CD4-positive, alpha-beta memory T cell (primary cell): Measurements from ENCODE around the gene RNF123. TPM values are rescaled to one million over a fixed set of nuclear protein-coding genes. Genes with fewer than 3 reads are reported as not detected.

Source experiments
- CTCF ChIA-PET: fragments of 350-600 bp; sonication (Branson Sonifier 250); formaldehyde crosslinking; loops from one replicate; lab custom pipeline; 2021; ENCODE audit warnings: inconsistent platforms; ENCODE audit not compliant: partially characterized antibody; lab: Charles Lee
- POLR2A ChIA-PET: fragments of 350-600 bp; sonication (Branson Sonifier 250); formaldehyde crosslinking; loops from one replicate; lab custom pipeline; 2021; ENCODE audit not compliant: partially characterized antibody; lab: Charles Lee
- DNase-seq, 5 donors: peaks; one replicate each; pipeline versions ENCODE4 v3.0.0 to v3.0.0-alpha.2; 2020 to 2022; ENCODE audit warnings: mixed read lengths in 1 of 5
- H3K27ac ChIP-seq: one replicate; pipeline ENCODE4 v1.7.0; 2013; ENCODE audit warnings: low read depth, low read length
- H3K27me3 ChIP-seq: 2 replicates; pipeline ENCODE4 v1.7.0; 2013; ENCODE audit warnings: mild to moderate bottlenecking, low read length, moderate library complexity; ENCODE audit not compliant: insufficient read depth
- H3K36me3 ChIP-seq: 2 replicates; pipeline ENCODE4 v1.7.0; 2013; ENCODE audit warnings: mild to moderate bottlenecking, low read length, moderate library complexity; ENCODE audit not compliant: insufficient read depth
- H3K4me1 ChIP-seq: 2 replicates; pipeline ENCODE4 v1.7.0; 2013; ENCODE audit warnings: mild to moderate bottlenecking, low read length, moderate library complexity; ENCODE audit not compliant: insufficient read depth
- H3K4me3 ChIP-seq, 2 donors: one replicate each; pipeline ENCODE4 v1.7.0; 2013; ENCODE audit warnings: low read length in 2 of 2, mild to moderate bottlenecking in 1 of 2
- H3K9me3 ChIP-seq, 2 donors: one replicate each; pipeline ENCODE4 v1.7.0; 2013; ENCODE audit warnings: low read length in 2 of 2, control low read depth in 1 of 2; ENCODE audit not compliant: control insufficient read depth in 1 of 2
- H3K27ac Mint-ChIP-seq, 7 donors: one replicate each; pipeline ENCODE4 v1.8.0; 2020 to 2021; ENCODE audit warnings: mixed read lengths in 7 of 7, mild to moderate bottlenecking in 6 of 7, inconsistent platforms in 3 of 7, moderate library complexity in 3 of 7
- H3K27me3 Mint-ChIP-seq, 2 donors: one replicate each; pipeline ENCODE4 v1.8.0; 2020 to 2021; ENCODE audit warnings: mixed read lengths in 2 of 2
- H3K36me3 Mint-ChIP-seq, 2 donors: one replicate each; pipeline ENCODE4 v1.8.0; 2020 to 2021; ENCODE audit warnings: mixed read lengths in 2 of 2, inconsistent platforms in 1 of 2, mild to moderate bottlenecking in 1 of 2
- H3K4me1 Mint-ChIP-seq, 4 donors: one replicate each; pipeline ENCODE4 v1.8.0; 2020 to 2021; ENCODE audit warnings: mixed read lengths in 4 of 4, mild to moderate bottlenecking in 1 of 4
- H3K4me3 Mint-ChIP-seq, 8 donors: one replicate each; pipeline ENCODE4 v1.8.0; 2020 to 2021; ENCODE audit warnings: mixed read lengths in 8 of 8, mild to moderate bottlenecking in 7 of 8, moderate library complexity in 6 of 8, inconsistent platforms in 3 of 8
- H3K9me3 Mint-ChIP-seq, 8 donors: one replicate each; pipeline ENCODE4 v1.8.0; 2020 to 2021; ENCODE audit warnings: mixed read lengths in 8 of 8, mild to moderate bottlenecking in 5 of 8, inconsistent platforms in 3 of 8, moderate library complexity in 1 of 8
- intact Hi-C: fragments of 100-400 bp; cut with micrococcal nuclease; formaldehyde crosslinking; loops from one replicate; pipeline ENCODE4 v1.15.1; 2023
- polyA plus RNA-seq, 2 donors: library from polyadenylated mRNA; unstranded; fragments of 300-500 nt; fragmentation: Illumina TruSeq; gene quantifications; one replicate each; pipeline ENCODE4 v1.2.3, GENCODE V29; 2021
- total RNA-seq, 2 experiments: library from RNA; stranded (reverse); gene quantifications; one replicate each; pipeline ENCODE4 v1.2.3, GENCODE V29; 2021

RNF123 gene
- total and polyA plus RNA-seq, 4 experiments from 2014 or later: 3.1 to 74.7 (median 47.4) TPM

GRCh38 chr3:49673121-49673714 lies 16.1 kb upstream of the RNF123 start:
- Mint-ChIP-seq H3K27ac (peak overlapping the region; percentile 97 to 99 (median 98)), H3K27me3 (no peaks in the 10 kb centered on the region), H3K4me3 (peak overlapping the region; percentile 90 to 99 (median 94)), H3K9me3 (no peaks in the 10 kb centered on the region), H3K36me3 (peaks cover 22 to 32% of the 10 kb centered on the region in 2 donors), H3K4me1 (peaks cover 19 to 48% (median 34%) of the 10 kb centered on the region in 4 donors)
- Histone ChIP-seq H3K4me1 (peaks cover 32% of the 10 kb centered on the region), H3K4me3 (peak overlapping the region; percentile 28 to 75), H3K9me3 (no peaks in the 10 kb centered on the region), H3K27me3 (no peaks in the 10 kb centered on the region), H3K36me3 (peaks cover 25% of the 10 kb centered on the region), H3K27ac (peak overlapping the region; percentile 77)
- intact Hi-C loops: loop anchor here (5.0 to 10.0 kb wide), 3 partner anchors 258 to 331 kb away; partner anchors contain the start of genes RBM6, RHOA, TCTA and USP4
- DNase-seq: no peak
- POLR2A ChIA-PET: interaction anchor here (0.8 to 4.0 kb wide), 4 partner anchors 16 to 333 kb away, joined by 3 to 85 read pairs (median 4); partner anchors contain the start of genes DAG1, MST1 and USP4
- CTCF ChIA-PET: interaction anchor here (0.6 to 5.3 kb wide), 8 partner anchors 13 to 571 kb away, joined by 3 to 319 read pairs (median 5); partner anchors contain the start of gene BSN

- Histone ChIP-seq H3K4me1 (peaks cover 32% of the 10 kb centered on the region), H3K36me3 (peaks cover 32% of the 10 kb centered on the region), H3K4me3 (peak within 1 kb of the TSS; percentile 48 to 75), H3K27ac (peak within 1 kb of the TSS; percentile 77), H3K9me3 (no peaks in the 10 kb centered on the region), H3K27me3 (no peaks in the 10 kb centered on the region)
- peaks cover 20 to 50% (median 34%) of the 10 kb centered on the region in 4 donors for H3K4me1 Mint-ChIP-seq
- peak; percentile 98 to 99 (median 98) for DNase-seq
- POLR2A ChIA-PET: interaction anchor here (0.8 to 4.0 kb wide), 4 partner anchors 15 to 334 kb away, joined by 3 to 85 read pairs (median 4); partner anchors contain the start of genes DAG1, MST1 and USP4
- intact Hi-C loops: loop anchor here (1.0 to 10.0 kb wide), 6 partner anchors 15 to 332 kb away; partner anchors contain the start of genes DAG1, GMPPB, MST1 and RBM6
- peaks cover 24 to 36% of the 10 kb centered on the region in 2 donors for H3K36me3 Mint-ChIP-seq
- H3K27ac Mint-ChIP-seq: peak within 1 kb of the TSS; percentile 97 to 99 (median 98)
- H3K27me3 Mint-ChIP-seq: no peaks in the 10 kb centered on the region
- peak within 1 kb of the TSS; percentile 90 to 99 (median 94) for H3K4me3 Mint-ChIP-seq
- CTCF ChIA-PET: interaction anchor here (0.8 to 5.3 kb wide), 4 partner anchors 13 to 220 kb away, joined by 3 to 319 read pairs (median 5); no protein-coding TSS in a partner anchor
- no peaks in the 10 kb centered on the region for H3K9me3 Mint-ChIP-seq
Measured at GRCh38 chr3:49673715-49674496, 15.5 kb upstream of the RNF123 start, which contains the start of gene APEH. TSS of gene APEH (plus strand) at chr3:49674351. CDS start at chr3:49674402, 51 bp downstream.

DNA sequence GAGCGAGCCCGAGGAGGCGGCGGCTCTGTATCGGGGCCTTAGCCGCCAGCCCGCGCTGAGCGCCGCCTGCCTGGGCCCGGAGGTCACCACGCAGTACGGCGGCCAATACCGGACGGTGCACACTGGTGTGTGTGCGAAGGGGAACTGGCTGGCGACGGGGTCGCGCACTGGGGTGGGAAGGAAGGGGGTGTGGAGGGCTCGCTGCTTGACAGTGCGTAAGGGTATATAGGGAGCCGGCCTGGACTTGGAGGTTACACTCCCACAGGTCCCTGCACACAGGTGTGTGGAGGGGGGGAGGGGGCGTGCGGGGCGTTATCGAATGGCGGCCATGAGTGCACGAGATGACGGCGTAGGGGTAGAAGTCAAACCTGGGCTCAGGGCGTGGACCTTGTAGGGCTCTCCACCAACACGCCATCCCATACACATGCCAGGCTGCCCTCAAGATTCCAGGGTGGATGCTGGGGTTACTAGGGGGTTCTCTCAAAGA lies 14.8 kb upstream of the RNF123 start:
- H3K4me3 Mint-ChIP-seq: peak overlapping the region; percentile 90 to 99 (median 94)
- peaks cover 32% of the 10 kb centered on the region for H3K4me1 ChIP-seq

DNA sequence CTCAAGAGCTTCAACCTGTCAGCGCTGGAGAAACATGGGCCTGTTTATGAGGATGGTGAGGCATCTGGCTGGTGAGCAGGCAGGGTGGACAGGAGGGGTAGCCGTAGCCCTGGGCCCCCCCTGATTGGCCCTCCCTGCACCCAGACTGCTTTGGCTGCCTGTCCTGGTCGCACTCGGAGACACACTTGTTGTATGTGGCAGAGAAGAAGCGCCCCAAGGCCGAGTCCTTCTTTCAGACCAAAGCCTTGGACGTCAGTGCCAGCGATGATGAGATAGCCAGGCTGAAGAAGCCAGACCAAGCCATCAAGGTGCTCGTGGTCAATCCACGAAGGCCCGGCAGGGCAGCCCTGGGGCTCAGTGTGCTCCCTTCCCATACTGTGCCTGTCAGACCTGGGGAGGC lies 13.4 kb upstream of the RNF123 start:
- H3K4me1 ChIP-seq: peaks cover 32% of the 10 kb centered on the region
- Mint-ChIP-seq H3K4me1 (peaks cover 24 to 50% (median 38%) of the 10 kb centered on the region in 4 donors), H3K36me3 (peaks cover 36 to 53% of the 10 kb centered on the region in 2 donors), H3K4me3 (peak overlapping the region in 5 of 8 donors; percentile 34 to 43 (median 38)), H3K9me3 (no peaks in the 10 kb centered on the region), H3K27me3 (no peaks in the 10 kb centered on the region), H3K27ac (peak overlapping the region in 1 of 7 donors; percentile 98)
- peaks cover 51% of the 10 kb centered on the region for H3K36me3 ChIP-seq
- no peaks in the 10 kb centered on the region for H3K9me3 ChIP-seq
- DNase-seq: no peak
- intact Hi-C loops: loop anchor here (10.0 kb wide), 1 partner anchor 261 kb away; the partner anchor contains the start of genes RHOA and TCTA
- H3K27me3 ChIP-seq: no peaks in the 10 kb centered on the region
- H3K27ac ChIP-seq: no peak overlapping the region
- ChIA-PET CTCF (interaction anchor here (2.9 kb wide), 1 partner anchor 136 kb away, joined by 15 read pairs; no protein-coding TSS in a partner anchor), POLR2A (interaction anchor here (1.2 kb wide), 1 partner anchor 582 kb away, joined by 3 read pairs; the partner anchor contains the start of gene QRICH1)
- H3K4me3 ChIP-seq: no peak overlapping the region

More for the DNA sequence above, 14.8 kb upstream of the RNF123 start:
- Mint-ChIP-seq H3K36me3 (peaks cover 25 to 39% of the 10 kb centered on the region in 2 donors), H3K27me3 (no peaks in the 10 kb centered on the region), H3K4me1 (peaks cover 20 to 50% (median 34%) of the 10 kb centered on the region in 4 donors), H3K9me3 (no peaks in the 10 kb centered on the region), H3K27ac (peak overlapping the region; percentile 29 to 99 (median 89))
- CTCF ChIA-PET: interaction anchor here (2.9 kb wide), 1 partner anchor 134 kb away, joined by 15 read pairs; no protein-coding TSS in a partner anchor
- intact Hi-C loops: loop anchor here (1.0 to 10.0 kb wide), 6 partner anchors 15 to 332 kb away; partner anchors contain the start of genes DAG1, GMPPB, MST1 and RBM6
- peak in 1 of 5 donors; percentile 58 for DNase-seq
- POLR2A ChIA-PET: interaction anchor here (0.6 to 4.0 kb wide), 4 partner anchors 44 to 580 kb away, joined by 3 to 85 read pairs (median 3); partner anchors contain the start of genes QRICH1 and USP4
- peak overlapping the region; percentile 48 to 75 for H3K4me3 ChIP-seq
- H3K27me3 ChIP-seq: no peaks in the 10 kb centered on the region
- H3K27ac ChIP-seq: peak overlapping the region; percentile 77
- peaks cover 38% of the 10 kb centered on the region for H3K36me3 ChIP-seq
- no peaks in the 10 kb centered on the region for H3K9me3 ChIP-seq

GRCh38 chr3:49680493-49681231 lies 8.7 kb upstream of the RNF123 start:
- Mint-ChIP-seq H3K9me3 (no peaks in the 10 kb centered on the region), H3K27ac (no peak overlapping the region), H3K27me3 (no peaks in the 10 kb centered on the region), H3K4me1 (peaks cover 10 to 23% (median 12%) of the 10 kb centered on the region in 4 donors), H3K4me3 (no peak overlapping the region), H3K36me3 (peaks cover 34 to 57% of the 10 kb centered on the region in 2 donors)
- DNase-seq: no peak
- Histone ChIP-seq H3K4me3 (no peak overlapping the region), H3K36me3 (peaks cover 82% of the 10 kb centered on the region), H3K4me1 (peaks cover 11% of the 10 kb centered on the region), H3K9me3 (no peaks in the 10 kb centered on the region), H3K27me3 (no peaks in the 10 kb centered on the region), H3K27ac (no peak overlapping the region)
- CTCF ChIA-PET: no interaction called here
- intact Hi-C loops: no loop called here
- POLR2A ChIA-PET: no interaction called here

- CTCF ChIA-PET: no interaction called here
- Histone ChIP-seq H3K36me3 (peaks cover 77% of the 10 kb centered on the region), H3K4me3 (no peak overlapping the region), H3K9me3 (no peaks in the 10 kb centered on the region), H3K27ac (no peak overlapping the region), H3K4me1 (peaks cover 6% of the 10 kb centered on the region), H3K27me3 (no peaks in the 10 kb centered on the region)
- DNase-seq: no peak
- Mint-ChIP-seq H3K9me3 (no peaks in the 10 kb centered on the region), H3K36me3 (peaks cover 28 to 54% of the 10 kb centered on the region in 2 donors), H3K27ac (no peak overlapping the region), H3K27me3 (no peaks in the 10 kb centered on the region), H3K4me3 (no peak overlapping the region), H3K4me1 (peaks cover 7 to 18% (median 9%) of the 10 kb centered on the region in 4 donors)
- intact Hi-C loops: no loop called here
- POLR2A ChIA-PET: no interaction called here
Measured at GRCh38 chr3:49681232-49681522, 8.2 kb upstream of the RNF123 start.
